ENCODE measurements around the gene CASP3.
A peak's percentile ranks its signal among the peaks of the same experiment; 100 is the strongest.

The CASP3 gene

DNA sequence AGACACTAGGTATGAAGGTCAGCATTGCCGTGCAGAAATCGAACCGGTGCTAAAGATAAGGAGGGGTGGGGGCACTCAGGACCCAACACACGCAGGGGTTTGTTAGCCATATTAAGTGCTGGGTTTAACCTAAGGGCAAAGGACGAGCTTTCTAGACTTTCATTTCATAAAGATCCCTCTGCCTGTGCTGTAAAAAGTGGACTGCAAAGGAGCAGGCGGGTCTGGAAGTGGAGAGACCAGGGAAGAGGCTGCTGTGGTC is 1.3 kb downstream of the CASP3 start:
- Histone ChIP-seq H3K36me3 (ENCODE audit: control insufficient read depth, insufficient read depth, low read length) (peaks cover 20% of the 10 kb centered on the region), H3K9me3 (ENCODE audit: control insufficient read depth, insufficient read depth, low read depth, low read length) (no peaks in the 10 kb centered on the region), H3K4me3 (ENCODE audit: low read depth, low read length) (peak overlapping the region; percentile 81), H3K4me1 (ENCODE audit: control insufficient read depth, insufficient read depth, low read length) (peaks cover 58% of the 10 kb centered on the region), H3K27ac (ENCODE audit: low read depth, low read length) (peak overlapping the region; percentile 89; the same call in 1 of the 2 replicates), H3K9ac (ENCODE audit: low read length) (peak overlapping the region; percentile 86), H3K27me3 (ENCODE audit: control insufficient read depth, insufficient read depth, low read length) (no peaks in the 10 kb centered on the region)

DNA sequence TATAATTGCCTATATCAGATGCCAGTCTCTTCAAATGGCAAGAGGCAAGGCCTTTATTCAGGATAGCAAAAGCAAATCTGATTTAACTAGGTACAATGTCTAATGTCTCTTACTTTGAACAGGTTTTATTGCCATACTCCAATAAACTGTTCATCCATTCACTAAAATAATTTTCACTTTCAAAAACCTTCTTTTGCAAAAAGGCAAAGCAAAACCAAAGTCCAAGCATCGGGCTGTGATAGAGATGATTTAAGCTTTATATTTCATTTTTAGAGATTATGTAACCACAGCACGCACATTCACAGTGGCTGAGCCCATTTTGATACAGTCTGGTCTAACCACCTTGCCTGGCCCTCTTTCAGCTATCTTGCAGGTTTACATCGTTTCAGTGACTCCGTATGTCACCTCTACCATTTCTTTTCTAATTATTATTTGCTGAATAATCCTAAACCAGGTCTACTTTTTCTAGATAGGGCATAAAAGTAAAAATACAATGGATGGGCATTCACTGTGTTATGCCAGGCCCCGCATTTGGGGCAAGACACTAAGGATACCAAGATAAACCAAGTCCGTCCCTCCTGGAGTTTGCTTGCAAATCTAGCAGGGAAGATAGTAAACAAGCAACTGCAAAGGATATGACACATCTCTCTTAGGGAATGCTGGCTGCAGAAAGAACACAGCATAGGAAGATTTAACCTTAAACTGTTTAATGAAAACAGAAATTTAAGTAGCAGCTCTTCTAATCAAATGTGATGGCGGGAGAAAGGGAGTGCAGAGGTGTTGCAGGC is 1.8 kb downstream of the CASP3 start:
- Histone ChIP-seq H3K27ac (ENCODE audit: low read depth, low read length) (no peak overlapping the region; the same call in 1 of the 2 replicates), H3K4me3 (ENCODE audit: low read depth, low read length) (peak overlapping the region; percentile 81)

DNA sequence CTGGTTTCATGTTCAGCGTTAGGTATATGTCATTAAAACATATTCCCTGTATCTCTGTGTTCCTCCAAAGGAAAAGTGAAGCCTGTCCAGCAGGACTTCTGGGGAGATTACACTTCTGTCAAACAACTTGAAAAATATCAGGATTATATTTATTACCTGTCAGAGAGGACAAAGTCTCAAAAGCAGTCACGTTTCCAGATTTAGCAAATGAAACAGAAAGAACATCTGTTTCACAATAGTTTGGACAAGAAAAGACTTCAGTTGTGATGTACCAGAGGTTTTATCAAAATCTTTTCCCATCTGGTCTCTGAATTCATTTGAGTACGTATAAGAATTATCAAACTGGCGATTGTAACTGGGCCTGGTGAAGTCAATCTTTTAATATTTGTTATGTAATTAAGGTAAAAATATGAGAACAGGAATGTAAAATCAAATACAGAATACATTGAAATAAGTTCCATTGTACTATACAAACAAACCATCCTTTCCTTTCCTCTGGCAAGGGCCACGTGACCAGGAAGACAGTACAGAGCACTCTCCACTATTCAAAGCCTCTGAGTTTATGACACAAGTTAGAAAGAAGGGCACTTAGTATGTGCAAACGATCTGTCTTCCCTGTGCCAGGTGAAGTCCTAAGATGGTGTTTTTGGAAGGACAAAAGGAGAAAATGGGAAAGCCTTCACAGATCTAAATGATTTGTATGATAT is 3.2 kb downstream of the CASP3 start:
- 0 out of 2 replicates have a peak overlapping the region, but pooled peaks have one; percentile 27 for H3K27ac ChIP-seq (ENCODE audit: low read depth, low read length)
- no peaks in the 10 kb centered on the region for H3K27me3 ChIP-seq (ENCODE audit: control insufficient read depth, insufficient read depth, low read length)
- H3K4me1 ChIP-seq (ENCODE audit: control insufficient read depth, insufficient read depth, low read length), result peaks cover 61% of the 10 kb centered on the region
- no peaks in the 10 kb centered on the region for H3K9me3 ChIP-seq (ENCODE audit: control insufficient read depth, insufficient read depth, low read depth, low read length)
- peak overlapping the region; percentile 2 for H3K9ac ChIP-seq (ENCODE audit: low read length)
- peak overlapping the region; percentile 81; the same call in 1 of the 2 replicates for H3K4me3 ChIP-seq (ENCODE audit: low read depth, low read length)
- peaks cover 35% of the 10 kb centered on the region for H3K36me3 ChIP-seq (ENCODE audit: control insufficient read depth, insufficient read depth, low read length)

More for the DNA sequence above, 1.8 kb downstream of the CASP3 start:
- H3K4me1 ChIP-seq (ENCODE audit: control insufficient read depth, insufficient read depth, low read length), result peaks cover 63% of the 10 kb centered on the region
- no peaks in the 10 kb centered on the region for H3K27me3 ChIP-seq (ENCODE audit: control insufficient read depth, insufficient read depth, low read length)
- H3K9me3 ChIP-seq (ENCODE audit: control insufficient read depth, insufficient read depth, low read depth, low read length), result no peaks in the 10 kb centered on the region
- peak overlapping the region; percentile 86 for H3K9ac ChIP-seq (ENCODE audit: low read length)
- peaks cover 24% of the 10 kb centered on the region for H3K36me3 ChIP-seq (ENCODE audit: control insufficient read depth, insufficient read depth, low read length)

DNA sequence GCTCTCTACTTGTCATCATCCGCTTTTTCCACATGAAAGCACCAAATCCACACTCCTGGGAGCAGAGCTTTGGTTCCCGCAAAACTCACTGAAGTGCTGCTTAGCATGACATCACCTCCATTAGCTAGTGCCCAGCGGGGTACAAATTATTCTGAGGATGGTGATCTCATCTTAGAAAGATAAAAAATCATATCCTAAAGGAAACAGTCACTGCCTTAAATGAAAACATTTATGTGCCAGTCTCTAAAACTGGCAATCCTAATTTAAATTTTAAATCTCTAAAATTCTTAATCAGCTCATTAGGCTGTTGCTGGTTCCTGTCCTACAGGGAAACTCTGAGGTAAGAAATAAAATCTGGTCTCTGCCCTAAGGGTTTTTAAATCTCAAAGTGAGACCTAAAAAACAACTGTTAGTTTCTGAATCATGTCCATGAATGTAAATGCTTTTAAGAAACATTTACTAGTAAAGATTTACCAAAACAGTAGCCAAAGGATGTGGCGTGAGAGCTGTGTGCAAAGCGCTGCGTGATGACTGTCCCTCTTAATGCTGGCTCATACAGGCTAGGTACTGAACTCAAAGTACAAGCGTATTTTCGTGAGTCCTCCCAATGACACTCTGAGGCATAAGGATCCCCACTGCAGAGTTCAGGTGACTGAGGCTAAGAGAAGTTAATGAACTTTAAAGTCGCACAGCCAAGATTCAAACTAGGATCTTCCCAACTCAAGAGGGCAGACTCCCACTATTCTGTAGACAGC is 4.5 kb downstream of the CASP3 start:
- H3K4me1 ChIP-seq (ENCODE audit: control insufficient read depth, insufficient read depth, low read length), result peaks cover 64% of the 10 kb centered on the region
- H3K4me3 ChIP-seq (ENCODE audit: low read depth, low read length), result peak overlapping the region; percentile 25
- H3K27me3 ChIP-seq (ENCODE audit: control insufficient read depth, insufficient read depth, low read length), result no peaks in the 10 kb centered on the region
- H3K9ac ChIP-seq (ENCODE audit: low read length), result peak overlapping the region; percentile 82
- H3K36me3 ChIP-seq (ENCODE audit: control insufficient read depth, insufficient read depth, low read length), result peaks cover 41% of the 10 kb centered on the region
- H3K9me3 ChIP-seq (ENCODE audit: control insufficient read depth, insufficient read depth, low read depth, low read length), result no peaks in the 10 kb centered on the region
- peak overlapping the region; percentile 79 for H3K27ac ChIP-seq (ENCODE audit: low read depth, low read length)

DNA sequence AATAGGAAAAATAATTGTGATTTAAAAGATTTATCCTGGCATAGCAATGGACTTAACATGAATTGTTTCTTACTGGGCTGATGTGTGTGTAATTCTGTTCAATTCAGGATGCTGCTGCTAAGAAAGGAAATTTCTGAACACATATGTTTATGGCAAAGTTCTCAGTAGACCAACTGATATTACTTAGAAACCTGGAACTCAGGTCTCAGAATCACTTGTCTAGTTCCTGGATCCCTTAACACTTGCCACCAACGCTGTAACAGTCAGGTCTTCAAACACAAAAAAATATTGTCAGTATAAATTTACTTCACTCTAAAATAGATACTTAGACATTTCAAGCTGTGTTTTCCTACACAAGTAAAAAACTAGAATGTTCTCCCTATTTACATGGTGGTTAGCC is 5.5 kb downstream of the CASP3 start:
- Histone ChIP-seq H3K9me3 (ENCODE audit: control insufficient read depth, insufficient read depth, low read depth, low read length) (no peaks in the 10 kb centered on the region), H3K4me3 (ENCODE audit: low read depth, low read length) (peak overlapping the region; percentile 3; the same call in 1 of the 2 replicates), H3K27ac (ENCODE audit: low read depth, low read length) (peak overlapping the region; percentile 77; the same call in 1 of the 2 replicates), H3K9ac (ENCODE audit: low read length) (peak overlapping the region; percentile 63), H3K36me3 (ENCODE audit: control insufficient read depth, insufficient read depth, low read length) (peaks cover 48% of the 10 kb centered on the region), H3K27me3 (ENCODE audit: control insufficient read depth, insufficient read depth, low read length) (no peaks in the 10 kb centered on the region), H3K4me1 (ENCODE audit: control insufficient read depth, insufficient read depth, low read length) (peaks cover 64% of the 10 kb centered on the region)

DNA sequence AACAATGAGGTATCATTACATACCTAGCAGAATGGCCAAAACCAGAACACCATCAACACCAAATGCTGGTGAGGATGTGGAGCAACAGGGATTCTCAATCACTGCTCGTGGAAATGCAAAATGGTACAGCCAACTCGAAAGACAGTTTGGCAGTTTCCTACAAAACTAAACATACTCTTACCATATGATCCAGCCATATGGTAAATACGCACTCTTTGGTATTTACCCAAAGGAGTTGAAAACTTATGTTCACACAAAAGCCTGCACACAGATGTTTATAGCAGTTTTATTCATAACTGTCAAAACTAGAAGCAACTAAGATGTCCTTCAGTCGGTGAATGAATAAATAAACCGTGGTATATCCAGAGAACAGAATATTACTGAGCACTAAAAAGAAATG is 7.8 kb downstream of the CASP3 start:
- no peaks in the 10 kb centered on the region for H3K27me3 ChIP-seq (ENCODE audit: control insufficient read depth, insufficient read depth, low read length)
- H3K27ac ChIP-seq (ENCODE audit: low read depth, low read length), result no peak overlapping the region
- no peak overlapping the region for H3K9ac ChIP-seq (ENCODE audit: low read length)
- H3K4me1 ChIP-seq (ENCODE audit: control insufficient read depth, insufficient read depth, low read length), result peaks cover 49% of the 10 kb centered on the region
- no peaks in the 10 kb centered on the region for H3K9me3 ChIP-seq (ENCODE audit: control insufficient read depth, insufficient read depth, low read depth, low read length)
- peaks cover 58% of the 10 kb centered on the region for H3K36me3 ChIP-seq (ENCODE audit: control insufficient read depth, insufficient read depth, low read length)
- no peak overlapping the region for H3K4me3 ChIP-seq (ENCODE audit: low read depth, low read length)

DNA sequence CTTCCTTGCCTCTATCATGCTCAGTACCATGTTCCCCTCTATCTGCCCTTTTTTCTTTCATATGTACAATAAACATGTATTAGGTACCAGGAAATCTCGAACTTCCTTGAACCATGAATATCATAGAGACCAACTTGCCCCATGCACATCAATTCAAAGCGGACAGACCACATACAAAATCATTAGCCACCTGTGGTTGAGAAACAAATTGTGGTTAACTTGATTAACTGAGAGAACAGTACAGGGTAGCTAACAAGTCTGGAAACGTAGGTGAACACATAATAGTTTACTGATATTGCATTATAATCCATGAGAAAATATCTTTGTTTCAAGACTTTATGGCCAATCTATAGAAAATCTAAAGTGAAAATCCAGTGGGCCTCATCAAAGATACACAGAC is 8.2 kb downstream of the CASP3 start:
- Histone ChIP-seq H3K4me3 (ENCODE audit: low read depth, low read length) (no peak overlapping the region), H3K9me3 (ENCODE audit: control insufficient read depth, insufficient read depth, low read depth, low read length) (no peaks in the 10 kb centered on the region), H3K27ac (ENCODE audit: low read depth, low read length) (no peak overlapping the region), H3K27me3 (ENCODE audit: control insufficient read depth, insufficient read depth, low read length) (no peaks in the 10 kb centered on the region), H3K9ac (ENCODE audit: low read length) (no peak overlapping the region), H3K4me1 (ENCODE audit: control insufficient read depth, insufficient read depth, low read length) (peaks cover 45% of the 10 kb centered on the region), H3K36me3 (ENCODE audit: control insufficient read depth, insufficient read depth, low read length) (peaks cover 58% of the 10 kb centered on the region)

DNA sequence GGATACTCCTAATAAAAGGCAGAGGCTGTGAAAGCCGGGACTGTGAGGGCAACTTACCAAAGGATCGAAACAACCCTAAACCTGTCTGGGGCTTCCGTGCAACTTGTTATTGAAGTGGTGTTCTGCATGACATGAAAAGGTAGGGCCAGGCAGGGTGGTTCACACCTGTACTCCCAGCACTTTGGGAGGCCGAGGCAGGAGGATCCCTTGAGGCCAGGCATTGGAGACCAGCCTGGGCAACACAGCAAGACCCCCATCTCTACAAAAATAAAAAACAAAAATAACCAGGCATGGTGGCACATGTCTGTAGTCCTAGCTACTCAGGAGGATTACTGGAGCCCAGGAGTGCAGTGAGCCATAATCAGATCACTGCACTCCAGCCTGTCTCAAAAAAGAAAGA is 12.3 kb downstream of the CASP3 start:
- Histone ChIP-seq H3K9ac (ENCODE audit: low read length) (no peak overlapping the region), H3K27me3 (ENCODE audit: control insufficient read depth, insufficient read depth, low read length) (no peaks in the 10 kb centered on the region), H3K4me1 (ENCODE audit: control insufficient read depth, insufficient read depth, low read length) (peaks cover 13% of the 10 kb centered on the region; the same call in 1 of the 2 replicates), H3K9me3 (ENCODE audit: control insufficient read depth, insufficient read depth, low read depth, low read length) (no peaks in the 10 kb centered on the region), H3K27ac (ENCODE audit: low read depth, low read length) (no peak overlapping the region), H3K4me3 (ENCODE audit: low read depth, low read length) (no peak overlapping the region), H3K36me3 (ENCODE audit: control insufficient read depth, insufficient read depth, low read length) (peaks cover 88% of the 10 kb centered on the region)

DNA sequence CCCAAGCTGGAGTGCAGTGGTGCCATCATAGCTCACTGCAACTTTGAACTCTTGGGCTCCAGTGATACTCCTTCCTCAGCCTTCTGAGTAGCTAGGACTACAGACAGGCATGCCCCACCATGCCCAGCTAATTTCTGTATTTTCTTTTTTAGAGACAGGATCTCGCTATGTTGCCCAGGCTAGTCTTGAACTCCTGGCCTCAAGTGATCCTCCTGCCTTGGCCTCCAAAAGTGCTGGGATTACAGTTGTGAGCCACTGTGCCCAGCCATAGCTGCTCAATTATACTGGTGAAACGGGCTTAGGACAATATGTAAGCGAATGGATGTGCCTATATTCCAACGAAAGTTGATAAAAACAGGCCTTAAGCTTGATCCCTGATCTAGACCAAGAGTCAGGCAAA is 13.1 kb downstream of the CASP3 start:
- no peaks in the 10 kb centered on the region for H3K27me3 ChIP-seq (ENCODE audit: control insufficient read depth, insufficient read depth, low read length)
- H3K4me3 ChIP-seq (ENCODE audit: low read depth, low read length), result no peak overlapping the region
- no peaks in the 10 kb centered on the region for H3K9me3 ChIP-seq (ENCODE audit: control insufficient read depth, insufficient read depth, low read depth, low read length)
- no peak overlapping the region for H3K27ac ChIP-seq (ENCODE audit: low read depth, low read length)
- H3K4me1 ChIP-seq (ENCODE audit: control insufficient read depth, insufficient read depth, low read length), result peaks cover 9% of the 10 kb centered on the region; the same call in 1 of the 2 replicates
- peaks cover 87% of the 10 kb centered on the region for H3K36me3 ChIP-seq (ENCODE audit: control insufficient read depth, insufficient read depth, low read length)
- H3K9ac ChIP-seq (ENCODE audit: low read length), result no peak overlapping the region

DNA sequence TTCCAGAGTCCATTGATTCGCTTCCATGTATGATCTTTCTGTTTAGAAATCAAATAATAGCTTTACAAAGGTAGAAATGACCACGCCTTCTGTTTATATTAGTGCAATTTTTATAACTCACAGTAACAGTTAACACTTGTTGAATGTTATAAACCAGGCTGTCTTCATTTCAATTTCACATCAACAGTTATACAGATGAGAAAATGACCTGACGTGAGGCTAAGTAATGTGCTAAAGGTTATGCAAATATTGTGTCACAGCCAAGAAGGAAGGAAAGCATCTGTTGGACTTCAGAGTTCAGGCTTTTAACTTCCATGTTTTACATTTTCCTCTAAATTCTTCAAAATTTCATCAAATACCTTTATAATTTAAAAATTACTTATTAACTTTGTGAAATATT is 13.9 kb downstream of the CASP3 start:
- Histone ChIP-seq H3K36me3 (ENCODE audit: control insufficient read depth, insufficient read depth, low read length) (peaks cover 90% of the 10 kb centered on the region), H3K9me3 (ENCODE audit: control insufficient read depth, insufficient read depth, low read depth, low read length) (no peaks in the 10 kb centered on the region), H3K27me3 (ENCODE audit: control insufficient read depth, insufficient read depth, low read length) (no peaks in the 10 kb centered on the region), H3K9ac (ENCODE audit: low read length) (no peak overlapping the region), H3K27ac (ENCODE audit: low read depth, low read length) (no peak overlapping the region), H3K4me1 (ENCODE audit: control insufficient read depth, insufficient read depth, low read length) (peaks cover 5% of the 10 kb centered on the region; the same call in 1 of the 2 replicates), H3K4me3 (ENCODE audit: low read depth, low read length) (no peak overlapping the region)

DNA sequence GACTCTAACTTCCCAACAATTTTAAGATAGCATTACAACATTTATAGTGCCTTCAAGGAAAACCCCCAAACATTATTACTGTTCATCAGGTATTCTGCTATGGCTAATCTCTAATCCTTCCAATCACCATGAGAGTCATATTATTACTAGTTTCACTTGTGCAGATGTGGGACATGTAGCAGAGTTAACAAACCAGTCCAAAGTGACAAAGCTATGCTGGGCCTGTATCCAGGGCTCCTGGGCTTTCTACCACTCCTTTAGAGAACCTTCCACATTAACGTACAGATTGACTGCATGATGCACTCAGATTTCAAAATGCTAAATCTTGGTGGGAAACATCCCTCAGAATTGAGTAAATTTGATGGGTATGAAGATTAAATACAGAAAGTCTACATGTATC is 16.4 kb downstream of the CASP3 start:
- no peak overlapping the region for H3K4me3 ChIP-seq (ENCODE audit: low read depth, low read length)
- no peaks in the 10 kb centered on the region for H3K4me1 ChIP-seq (ENCODE audit: control insufficient read depth, insufficient read depth, low read length)
- H3K27me3 ChIP-seq (ENCODE audit: control insufficient read depth, insufficient read depth, low read length), result no peaks in the 10 kb centered on the region
- no peak overlapping the region for H3K27ac ChIP-seq (ENCODE audit: low read depth, low read length)
- no peak overlapping the region for H3K9ac ChIP-seq (ENCODE audit: low read length)
- H3K9me3 ChIP-seq (ENCODE audit: control insufficient read depth, insufficient read depth, low read depth, low read length), result no peaks in the 10 kb centered on the region; the same call in 1 of the 2 replicates
- peaks cover 96% of the 10 kb centered on the region for H3K36me3 ChIP-seq (ENCODE audit: control insufficient read depth, insufficient read depth, low read length)
